ENCODE results near the gene LMTK3.

LMTK3 gene

GRCh38 chr19:48469934-48470680 is 41.5 kb downstream of the LMTK3 start:
- no peak for FAIRE-seq

GRCh38 chr19:48469289-48469881 is 42.2 kb downstream of the LMTK3 start, which contains the start of gene CYTH2:
TSS of gene CYTH2 (plus strand) at chr19:48469369. CDS start at chr19:48469508, 139 bp downstream.
- FAIRE-seq = no peak

GRCh38 chr19:48468772-48469288 is 42.8 kb downstream of the LMTK3 start:
- FAIRE-seq = peak; percentile 99

- FAIRE-seq = no peak
These were observed 44.9 kb downstream of the LMTK3 start for GRCh38 chr19:48466561-48467325.

- no peak for FAIRE-seq
These were observed 46.4 kb downstream of the LMTK3 start for GRCh38 chr19:48465215-48465614.

GRCh38 chr19:48461982-48462655 is 49.5 kb downstream of the LMTK3 start:
- no peak for FAIRE-seq

GRCh38 chr19:48461651-48461981 is 50.0 kb downstream of the LMTK3 start:
- FAIRE-seq = no peak

GRCh38 chr19:48458016-48458415 is 53.6 kb downstream of the LMTK3 start:
- no peak for FAIRE-seq

- FAIRE-seq = no peak
These were observed 54.8 kb downstream of the LMTK3 start for GRCh38 chr19:48456864-48457263.

- FAIRE-seq = no peak
These were observed 55.6 kb downstream of the LMTK3 start for GRCh38 chr19:48455908-48456562.

- no peak for FAIRE-seq
These were observed 56.3 kb downstream of the LMTK3 start, which contains the start of gene KCNJ14 for GRCh38 chr19:48455171-48455907. TSS of gene KCNJ14 (plus strand) at chr19:48455574. CDS start at chr19:48461725, 6,151 bp downstream.

GRCh38 chr19:48454150-48454730 is 57.4 kb downstream of the LMTK3 start:
- no peak for FAIRE-seq

GRCh38 chr19:48452289-48453190 is 59.1 kb downstream of the LMTK3 start:
- FAIRE-seq = no peak

- no peak for FAIRE-seq
These were observed 60.0 kb downstream of the LMTK3 start for GRCh38 chr19:48451624-48452023.

- FAIRE-seq = no peak
These were observed 60.8 kb downstream of the LMTK3 start for GRCh38 chr19:48450863-48451262.

- no peak for FAIRE-seq
These were observed 61.2 kb downstream of the LMTK3 start for GRCh38 chr19:48450441-48450840.

- FAIRE-seq = no peak
These were observed 63.1 kb downstream of the LMTK3 start for GRCh38 chr19:48448563-48448962.

- no peak for FAIRE-seq
These were observed 65.1 kb downstream of the LMTK3 start for GRCh38 chr19:48446579-48446978.

- peak; percentile 94 for FAIRE-seq
These were observed 65.8 kb downstream of the LMTK3 start, which contains the start of gene GRWD1 for GRCh38 chr19:48445606-48446481. TSS of gene GRWD1 (plus strand) at chr19:48445983. CDS start at chr19:48446006, 23 bp downstream.

Data from TTC549 (cell line).